ENCODE data around the gene ITPR3.

DNA sequence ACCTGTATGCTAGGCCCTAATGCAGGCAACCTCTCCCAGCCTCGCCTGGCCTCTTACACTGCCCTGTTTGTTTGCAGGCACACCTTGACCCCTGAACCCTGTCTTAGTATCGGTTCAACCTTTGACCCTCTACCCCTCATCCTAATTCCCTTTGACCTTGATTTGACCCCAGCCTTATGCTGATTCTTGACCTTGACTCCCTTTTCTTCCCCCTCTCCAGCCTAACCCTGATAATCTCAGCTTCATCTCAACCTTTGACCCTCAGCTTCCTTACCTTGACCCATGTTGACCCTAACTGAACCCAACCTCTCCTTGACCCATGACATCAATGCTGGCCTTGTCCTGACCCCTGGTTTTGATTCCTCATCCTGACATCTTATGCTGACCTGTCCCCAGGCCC, 56.6 kb downstream of the ITPR3 start:
- TF ChIP-seq, protein P1, sequence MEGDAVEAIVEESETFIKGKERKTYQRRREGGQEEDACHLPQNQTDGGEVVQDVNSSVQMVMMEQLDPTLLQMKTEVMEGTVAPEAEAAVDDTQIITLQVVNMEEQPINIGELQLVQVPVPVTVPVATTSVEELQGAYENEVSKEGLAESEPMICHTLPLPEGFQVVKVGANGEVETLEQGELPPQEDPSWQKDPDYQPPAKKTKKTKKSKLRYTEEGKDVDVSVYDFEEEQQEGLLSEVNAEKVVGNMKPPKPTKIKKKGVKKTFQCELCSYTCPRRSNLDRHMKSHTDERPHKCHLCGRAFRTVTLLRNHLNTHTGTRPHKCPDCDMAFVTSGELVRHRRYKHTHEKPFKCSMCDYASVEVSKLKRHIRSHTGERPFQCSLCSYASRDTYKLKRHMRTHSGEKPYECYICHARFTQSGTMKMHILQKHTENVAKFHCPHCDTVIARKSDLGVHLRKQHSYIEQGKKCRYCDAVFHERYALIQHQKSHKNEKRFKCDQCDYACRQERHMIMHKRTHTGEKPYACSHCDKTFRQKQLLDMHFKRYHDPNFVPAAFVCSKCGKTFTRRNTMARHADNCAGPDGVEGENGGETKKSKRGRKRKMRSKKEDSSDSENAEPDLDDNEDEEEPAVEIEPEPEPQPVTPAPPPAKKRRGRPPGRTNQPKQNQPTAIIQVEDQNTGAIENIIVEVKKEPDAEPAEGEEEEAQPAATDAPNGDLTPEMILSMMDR (IDR thresholded peaks at IDR 0.05), result no peak
- no peak for TF ChIP-seq POLR2A (IDR thresholded peaks at IDR 0.05)
